EH (cell line): ENCODE data around the gene CALHM1.
"Not testable (repeated sequence)": the region's sequence is repeated elsewhere in the genome, so short reads cannot be mapped to it uniquely, and the experiment has no call there.

Source experiments
- DNase-seq: peaks from one replicate; pipeline ENCODE4 v3.0.0-alpha.2; 2015; ENCODE audit warnings: low read depth

The CALHM1 gene

GRCh38 chr10:103429647-103430046, 29.1 kb downstream of the CALHM1 start:
- no peak for DNase-seq

GRCh38 chr10:103428989-103429643, 29.6 kb downstream of the CALHM1 start:
- DNase-seq, result no peak

DNA sequence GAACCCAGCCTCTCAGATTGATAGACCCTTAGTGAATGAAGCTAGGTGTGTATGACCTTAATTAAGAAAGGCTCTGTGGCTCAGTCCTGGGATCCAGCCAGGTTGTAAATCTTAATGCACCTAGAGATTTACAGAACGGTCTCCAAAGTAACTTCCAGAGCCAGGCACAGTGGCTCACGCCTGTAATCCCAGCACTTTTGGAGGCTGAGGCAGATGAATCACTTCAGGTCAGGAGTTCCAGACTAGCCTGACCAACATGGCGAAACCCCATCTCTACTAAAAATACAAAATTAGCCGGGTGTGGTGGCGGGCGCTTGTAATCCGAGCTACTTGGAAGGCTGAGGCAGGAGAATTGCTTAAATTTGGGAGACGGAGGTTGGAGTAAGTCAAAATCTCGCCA, 30.8 kb downstream of the CALHM1 start:
- no peak for DNase-seq

DNA sequence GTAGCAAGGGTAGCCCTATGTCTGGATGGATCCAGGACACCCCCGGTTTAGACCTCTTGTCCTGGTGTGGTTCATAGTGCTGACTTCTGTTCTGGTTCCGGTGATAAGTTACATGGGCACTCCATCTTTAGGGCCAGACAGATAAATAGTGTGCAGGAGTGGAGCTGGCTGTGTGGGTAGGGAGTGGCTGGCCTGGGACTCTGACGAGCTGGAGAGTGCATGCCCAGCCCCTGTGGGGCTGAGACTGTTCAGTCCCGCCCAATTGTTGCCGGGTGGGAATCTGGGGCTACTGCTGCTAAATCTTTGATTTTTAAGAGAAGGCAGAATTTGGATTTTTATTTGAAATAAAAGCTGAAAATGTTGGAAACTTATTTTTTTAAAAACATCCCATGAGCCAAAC, 35.0 kb downstream of the CALHM1 start:
- DNase-seq, result no peak

- no peak for DNase-seq
Observed at GRCh38 chr10:103419101-103419500, 39.6 kb downstream of the CALHM1 start.

DNA sequence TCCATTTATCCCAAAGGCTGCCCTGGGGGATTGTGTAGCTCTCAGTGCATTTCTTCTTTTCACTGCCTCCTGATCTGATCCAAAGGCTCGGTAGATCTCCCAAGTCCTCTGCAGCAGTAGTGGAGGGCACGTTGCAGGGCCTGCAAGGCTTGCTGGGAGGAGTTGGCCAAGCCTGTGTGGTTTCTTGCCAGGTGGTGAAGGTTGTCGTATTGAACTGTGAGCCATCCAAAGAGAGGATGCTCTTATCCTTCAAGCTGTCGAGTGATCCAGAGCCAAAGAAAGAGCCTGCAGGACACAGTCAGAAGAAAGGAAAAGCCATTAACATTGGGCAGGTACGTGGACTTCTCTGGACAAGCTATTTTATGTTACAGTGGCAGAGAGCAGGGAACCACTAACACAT, 41.1 kb downstream of the CALHM1 start:
- DNase-seq, result no peak

DNA sequence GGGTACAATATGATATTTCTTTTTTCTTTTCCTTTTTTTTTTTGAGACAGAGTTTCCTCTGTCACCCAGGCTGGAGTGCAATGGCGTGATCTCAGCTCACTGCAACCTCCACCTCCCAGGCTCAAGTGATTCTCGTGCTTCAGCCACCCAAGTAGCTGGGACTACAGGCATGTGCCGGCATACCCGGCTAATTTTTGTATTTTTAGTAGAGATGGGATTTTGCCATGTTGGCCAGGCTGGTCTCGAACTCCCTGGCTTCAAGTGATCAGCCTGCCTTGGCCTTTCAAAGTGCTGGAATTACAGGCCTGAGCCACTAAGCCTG, 41.6 kb downstream of the CALHM1 start:
- not testable (repeated sequence) for DNase-seq

DNA sequence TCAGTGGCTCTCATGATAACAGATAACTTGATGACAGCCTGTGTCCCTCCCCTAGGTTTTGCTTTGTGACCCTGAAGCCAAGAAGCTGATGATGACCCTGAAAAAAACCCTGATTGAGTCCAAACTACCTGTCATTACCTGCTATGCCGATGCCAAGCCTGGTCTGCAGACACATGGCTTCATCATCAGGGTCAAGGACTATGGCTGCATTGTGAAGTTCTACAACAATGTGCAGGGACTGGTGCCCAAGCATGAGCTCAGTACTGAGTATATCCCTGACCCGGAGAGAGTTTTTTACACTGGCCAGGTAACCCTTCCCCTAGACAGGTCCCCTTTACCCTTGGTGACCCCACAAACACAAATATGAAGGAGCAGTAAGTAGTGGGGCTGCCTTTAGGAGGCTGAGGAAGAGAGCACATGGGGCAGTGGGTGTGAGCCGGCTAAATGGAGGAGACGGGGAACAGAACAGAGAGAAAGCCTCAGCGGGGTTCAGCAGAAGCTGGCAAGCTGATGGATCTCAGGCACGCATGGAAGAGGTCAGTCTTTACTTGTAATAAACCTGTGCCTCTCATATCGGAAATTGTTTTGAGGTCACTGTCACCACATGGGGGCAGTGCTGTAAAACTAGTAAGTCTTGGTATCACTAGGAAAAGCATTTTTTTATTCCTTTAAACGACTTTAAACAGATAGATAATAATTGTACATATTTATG, 42.1 kb downstream of the CALHM1 start:
- DNase-seq, result peak; percentile 72

DNA sequence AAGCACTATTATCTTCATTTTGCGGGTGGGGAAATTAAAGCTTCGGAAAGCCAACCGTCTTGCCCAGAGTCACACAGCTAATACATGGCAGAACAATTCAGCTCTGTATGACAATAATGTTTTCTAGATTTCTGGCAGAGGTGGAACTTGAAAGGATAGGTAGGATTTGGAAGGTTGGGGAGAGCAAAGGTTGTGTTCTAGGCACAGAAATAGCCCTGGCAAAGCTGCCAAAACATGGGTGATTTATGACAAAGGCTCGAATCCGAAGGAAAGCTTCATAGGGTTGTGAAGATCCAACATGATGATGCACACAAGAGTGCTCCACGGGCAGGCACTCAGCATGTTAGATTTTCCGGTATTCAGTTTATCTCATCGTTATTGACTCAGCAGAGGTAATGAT, 43.1 kb downstream of the CALHM1 start:
- no peak for DNase-seq

DNA sequence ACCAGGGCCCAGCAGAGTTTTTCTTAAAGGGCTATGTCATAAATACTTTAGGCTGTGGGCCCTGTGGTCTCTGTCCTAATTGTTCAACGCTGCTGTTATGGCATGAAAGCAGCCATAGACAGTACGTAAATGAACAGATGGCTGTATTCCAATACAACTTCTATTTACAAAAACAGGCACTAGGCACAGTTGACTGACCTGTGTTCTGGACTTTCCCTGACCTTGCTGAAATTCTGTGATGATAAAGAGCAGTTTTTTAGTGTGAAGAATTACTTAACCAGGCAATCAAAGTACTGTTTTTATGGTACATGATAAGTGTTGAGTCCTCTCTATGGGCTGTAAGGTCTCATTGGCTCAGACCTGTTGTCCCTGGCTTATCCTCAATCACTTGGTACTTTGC, 45.1 kb downstream of the CALHM1 start:
- DNase-seq, result no peak
